ENCODE measurements around the gene ELOVL1. TPM values are rescaled to one million over a fixed set of nuclear protein-coding genes. Genes with fewer than 3 reads are reported as not detected.

Gene ELOVL1
- total and polyA plus RNA-seq, 10 of the 15 experiments (the other 5 are each of a cell fraction or from before 2014, with no cell fraction given) = 58.5 to 139 (median 89.8) TPM

DNA sequence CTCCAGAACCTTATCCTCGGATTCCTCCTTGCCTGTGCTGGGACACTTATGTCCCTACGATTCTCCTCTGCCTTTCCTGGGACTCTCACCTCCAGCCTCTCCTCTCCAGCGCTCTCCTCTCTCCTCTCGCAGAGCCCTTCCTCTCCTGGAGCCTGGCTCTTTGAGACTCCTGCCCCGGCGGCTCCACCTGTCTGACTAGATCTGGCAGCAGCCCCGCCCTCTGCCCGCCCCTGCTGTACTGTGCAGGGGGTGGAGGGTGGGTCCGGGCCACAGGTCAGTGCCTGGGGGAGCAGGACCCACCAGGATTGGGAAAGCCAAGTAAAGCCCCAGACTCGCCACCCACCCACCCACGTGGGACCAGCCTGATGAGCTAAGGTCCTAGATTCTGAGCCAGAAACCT, 1.6 kb downstream of the ELOVL1 start:
- peak overlapping the region; percentile 100 for H3K4me3 ChIP-seq
- WGBS (ENCODE audit: insufficient coverage, insufficient replicate concordance, low lambda C conversion rate, missing lambda C conversion rate) = 5% methylated on average over 11 of the region's 11 CpGs
- FAIRE-seq (no peak), DNase-seq (ENCODE audit: low read depth, low spot score) (no peak), ATAC-seq (peak; percentile 10; the same call in 2 of the 3 replicates)
- BruUV-seq (replicated peaks) = no TSS peak
- in situ Hi-C loops (cut with MboI) = no loop called here
- H3K4me1 ChIP-seq (ENCODE audit: control insufficient read depth, insufficient read depth, low read length) = peaks cover 8% of the 10 kb centered on the region
- peak overlapping the region; percentile 94 for H3K4me2 ChIP-seq (ENCODE audit: control insufficient read depth, insufficient read depth)
- peaks cover 10 to 21% of the 10 kb centered on the region in 2 experiments for H3K36me3 ChIP-seq (ENCODE audit: control insufficient read depth in 2 of 2, insufficient read depth in 2 of 2, low read length in 1 of 2)
- H4K20me1 ChIP-seq (ENCODE audit: control insufficient read depth, insufficient read depth) = no peaks in the 10 kb centered on the region
- CTCF ChIA-PET = interaction anchor here (0.8 to 1.2 kb wide), 2 partner anchors 13 to 128 kb away, joined by 3 read pairs; no protein-coding TSS in a partner anchor
- no peak overlapping the region for H2AFZ ChIP-seq (ENCODE audit: control insufficient read depth, low read depth, low read length)
- RAD21 ChIA-PET (ENCODE audit: unreplicated experiment) = interaction anchor here (1.0 to 3.0 kb wide), 3 partner anchors 8 to 127 kb away, joined by 3 to 15 read pairs (median 4); partner anchors contain the start of gene CDC20
- no peaks in the 10 kb centered on the region for H3K9me3 ChIP-seq (replicated peaks; ENCODE audit: control insufficient read depth, insufficient read depth, low read length)
- H3K27ac ChIP-seq (ENCODE audit: control insufficient read depth, insufficient read depth) = peak overlapping the region; percentile 95
- POLR2A ChIA-PET = interaction anchor here (0.6 to 0.7 kb wide), 2 partner anchors 25 to 949 kb away, joined by 3 to 5 read pairs; no protein-coding TSS in a partner anchor
- H3K79me2 ChIP-seq (ENCODE audit: control insufficient read depth, insufficient read depth, low read length) = peaks cover 43% of the 10 kb centered on the region
- no peaks in the 10 kb centered on the region for H3K27me3 ChIP-seq (replicated peaks in 1 of 2; ENCODE audit: control insufficient read depth in 2 of 2, insufficient read depth in 2 of 2, low read length in 1 of 2)
- TF ChIP-seq NR2F1 (conservative IDR thresholded peaks at IDR 0.05) = 0 out of 2 replicates have a peak, but pooled peaks have one; percentile 16
- no peak for TF ChIP-seq SREBF2 (IDR thresholded peaks at IDR 0.05; ENCODE audit: low read length)
- SMC1A ChIA-PET (ENCODE audit: uncharacterized antibody, unreplicated experiment) = interaction anchor here (1.0 to 5.0 kb wide), 2 partner anchors 9 to 127 kb away, joined by 3 to 24 read pairs; no protein-coding TSS in a partner anchor
- intact Hi-C loops (cut with micrococcal nuclease; ENCODE audit: unreplicated experiment) = loop anchor here (5.0 kb wide), 1 partner anchor 69 kb away; no protein-coding TSS in a partner anchor
- H3K9ac ChIP-seq (ENCODE audit: control insufficient read depth, insufficient read depth, low read length) = peak overlapping the region; percentile 96

DNA sequence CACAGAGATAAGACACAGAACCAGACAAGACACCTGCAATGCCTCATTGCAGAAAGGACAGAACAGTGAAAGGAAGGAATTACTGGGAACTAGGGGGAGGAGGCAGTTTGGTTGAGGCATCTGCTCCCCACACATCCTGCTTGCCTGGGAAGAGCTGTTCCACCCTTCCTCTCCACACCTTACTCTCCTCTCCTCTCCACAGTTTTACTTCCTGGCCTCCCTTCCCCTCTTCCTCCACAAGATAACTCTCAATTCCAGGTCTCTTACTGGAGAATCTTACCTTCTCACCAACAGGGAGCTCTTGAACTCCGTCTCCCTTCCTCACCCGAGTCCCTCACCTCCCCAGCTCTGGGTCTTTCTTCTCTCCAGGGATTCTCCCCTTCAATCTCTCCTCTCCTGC, 2.1 kb downstream of the ELOVL1 start:
- Histone ChIP-seq H3K27me3 (replicated peaks in 1 of 2; ENCODE audit: control insufficient read depth in 2 of 2, insufficient read depth in 2 of 2, low read length in 1 of 2) (no peaks in the 10 kb centered on the region), H3K27ac (ENCODE audit: control insufficient read depth, insufficient read depth) (peak overlapping the region; percentile 95; the same call in 1 of the 2 replicates), H4K20me1 (ENCODE audit: control insufficient read depth, insufficient read depth) (no peaks in the 10 kb centered on the region), H3K36me3 (ENCODE audit: control insufficient read depth in 2 of 2, insufficient read depth in 2 of 2, low read length in 1 of 2) (peaks cover 13 to 24% of the 10 kb centered on the region in 2 experiments), H3K9ac (ENCODE audit: control insufficient read depth, insufficient read depth, low read length) (peak overlapping the region; percentile 96; the same call in 1 of the 2 replicates), H2AFZ (ENCODE audit: control insufficient read depth, low read depth, low read length) (no peak overlapping the region), H3K4me3 (peak overlapping the region; percentile 100), H3K9me3 (replicated peaks; ENCODE audit: control insufficient read depth, insufficient read depth, low read length) (no peaks in the 10 kb centered on the region), H3K79me2 (ENCODE audit: control insufficient read depth, insufficient read depth, low read length) (peaks cover 48% of the 10 kb centered on the region), H3K4me2 (ENCODE audit: control insufficient read depth, insufficient read depth) (peak overlapping the region; percentile 94), H3K4me1 (ENCODE audit: control insufficient read depth, insufficient read depth, low read length) (peaks cover 11% of the 10 kb centered on the region)
- FAIRE-seq = no peak
- BruUV-seq (replicated peaks) = no TSS peak
- RAD21 ChIA-PET (ENCODE audit: unreplicated experiment) = interaction anchor here (1.0 to 1.1 kb wide), 2 partner anchors 70 to 126 kb away, joined by 3 to 4 read pairs; no protein-coding TSS in a partner anchor
- no peak for DNase-seq (ENCODE audit: low read depth, low spot score)
- intact Hi-C loops (cut with micrococcal nuclease; ENCODE audit: unreplicated experiment) (loop anchor here (5.0 kb wide), 1 partner anchor 68 kb away; no protein-coding TSS in a partner anchor), in situ Hi-C loops (cut with MboI) (no loop called here)
- ATAC-seq = no peak
- CTCF ChIA-PET = interaction anchor here (0.8 to 1.2 kb wide), 2 partner anchors 12 to 127 kb away, joined by 3 read pairs; no protein-coding TSS in a partner anchor
- SMC1A ChIA-PET (ENCODE audit: uncharacterized antibody, unreplicated experiment) = interaction anchor here (1.0 to 5.0 kb wide), 2 partner anchors 8 to 126 kb away, joined by 3 to 24 read pairs; no protein-coding TSS in a partner anchor
- POLR2A ChIA-PET = no interaction called here
- 65% methylated on average over 2 of the region's 2 CpGs for WGBS (ENCODE audit: insufficient coverage, insufficient replicate concordance, low lambda C conversion rate, missing lambda C conversion rate)
- TF ChIP-seq SMC3 (IDR thresholded peaks at IDR 0.05; ENCODE audit: borderline replicate concordance, low read length) = no peak
- no peak for TF ChIP-seq MYC (IDR thresholded peaks at IDR 0.05; ENCODE audit: insufficient read depth, insufficient read length, insufficient replicate concordance, low read length, severe bottlenecking)
- TF ChIP-seq NRF1 (conservative IDR thresholded peaks at IDR 0.05; ENCODE audit: low read depth, low read length) = no peak
- no peak for TF ChIP-seq ZNF384 (IDR thresholded peaks at IDR 0.05; ENCODE audit: borderline replicate concordance, low read depth, low read length)
- TF ChIP-seq IKZF2 (IDR thresholded peaks at IDR 0.05) = no peak
- TF ChIP-seq ZNF622 (IDR thresholded peaks at IDR 0.05) = no peak
- no peak for TF ChIP-seq NBN (IDR thresholded peaks at IDR 0.05)
- no peak for TF ChIP-seq GABPA (IDR thresholded peaks at IDR 0.05; ENCODE audit: low read depth)
- no peak for TF ChIP-seq HDAC2 (IDR thresholded peaks at IDR 0.05)
- no peak for TF ChIP-seq PML (IDR thresholded peaks at IDR 0.05; ENCODE audit: low read length)
- TF ChIP-seq MTA3 (IDR thresholded peaks at IDR 0.05; ENCODE audit: borderline replicate concordance, low read length) = no peak
- TF ChIP-seq, protein P1, sequence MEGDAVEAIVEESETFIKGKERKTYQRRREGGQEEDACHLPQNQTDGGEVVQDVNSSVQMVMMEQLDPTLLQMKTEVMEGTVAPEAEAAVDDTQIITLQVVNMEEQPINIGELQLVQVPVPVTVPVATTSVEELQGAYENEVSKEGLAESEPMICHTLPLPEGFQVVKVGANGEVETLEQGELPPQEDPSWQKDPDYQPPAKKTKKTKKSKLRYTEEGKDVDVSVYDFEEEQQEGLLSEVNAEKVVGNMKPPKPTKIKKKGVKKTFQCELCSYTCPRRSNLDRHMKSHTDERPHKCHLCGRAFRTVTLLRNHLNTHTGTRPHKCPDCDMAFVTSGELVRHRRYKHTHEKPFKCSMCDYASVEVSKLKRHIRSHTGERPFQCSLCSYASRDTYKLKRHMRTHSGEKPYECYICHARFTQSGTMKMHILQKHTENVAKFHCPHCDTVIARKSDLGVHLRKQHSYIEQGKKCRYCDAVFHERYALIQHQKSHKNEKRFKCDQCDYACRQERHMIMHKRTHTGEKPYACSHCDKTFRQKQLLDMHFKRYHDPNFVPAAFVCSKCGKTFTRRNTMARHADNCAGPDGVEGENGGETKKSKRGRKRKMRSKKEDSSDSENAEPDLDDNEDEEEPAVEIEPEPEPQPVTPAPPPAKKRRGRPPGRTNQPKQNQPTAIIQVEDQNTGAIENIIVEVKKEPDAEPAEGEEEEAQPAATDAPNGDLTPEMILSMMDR (IDR thresholded peaks at IDR 0.05 in 2 of 3, conservative IDR thresholded peaks at IDR 0.05 in 1 of 3; ENCODE audit: control insufficient read depth in 2 of 3, extremely low read depth in 1 of 3, insufficient read depth in 1 of 3, low read depth in 3 of 3, low read length in 3 of 3) = no peak
- TF ChIP-seq, protein P2, sequence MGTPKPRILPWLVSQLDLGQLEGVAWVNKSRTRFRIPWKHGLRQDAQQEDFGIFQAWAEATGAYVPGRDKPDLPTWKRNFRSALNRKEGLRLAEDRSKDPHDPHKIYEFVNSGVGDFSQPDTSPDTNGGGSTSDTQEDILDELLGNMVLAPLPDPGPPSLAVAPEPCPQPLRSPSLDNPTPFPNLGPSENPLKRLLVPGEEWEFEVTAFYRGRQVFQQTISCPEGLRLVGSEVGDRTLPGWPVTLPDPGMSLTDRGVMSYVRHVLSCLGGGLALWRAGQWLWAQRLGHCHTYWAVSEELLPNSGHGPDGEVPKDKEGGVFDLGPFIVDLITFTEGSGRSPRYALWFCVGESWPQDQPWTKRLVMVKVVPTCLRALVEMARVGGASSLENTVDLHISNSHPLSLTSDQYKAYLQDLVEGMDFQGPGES (IDR thresholded peaks at IDR 0.05) = no peak
- no peak for TF ChIP-seq RBBP5 (conservative IDR thresholded peaks at IDR 0.05)
